ENCODE data around the gene TM9SF4. TPM values are rescaled to one million over a fixed set of nuclear protein-coding genes. Genes with fewer than 3 reads are reported as not detected.

Gene TM9SF4
- polyA plus RNA-seq, 1 donor (not counting 4 experiments of a cell fraction or from before 2014, with no cell fraction given), result 49.4 TPM

DNA sequence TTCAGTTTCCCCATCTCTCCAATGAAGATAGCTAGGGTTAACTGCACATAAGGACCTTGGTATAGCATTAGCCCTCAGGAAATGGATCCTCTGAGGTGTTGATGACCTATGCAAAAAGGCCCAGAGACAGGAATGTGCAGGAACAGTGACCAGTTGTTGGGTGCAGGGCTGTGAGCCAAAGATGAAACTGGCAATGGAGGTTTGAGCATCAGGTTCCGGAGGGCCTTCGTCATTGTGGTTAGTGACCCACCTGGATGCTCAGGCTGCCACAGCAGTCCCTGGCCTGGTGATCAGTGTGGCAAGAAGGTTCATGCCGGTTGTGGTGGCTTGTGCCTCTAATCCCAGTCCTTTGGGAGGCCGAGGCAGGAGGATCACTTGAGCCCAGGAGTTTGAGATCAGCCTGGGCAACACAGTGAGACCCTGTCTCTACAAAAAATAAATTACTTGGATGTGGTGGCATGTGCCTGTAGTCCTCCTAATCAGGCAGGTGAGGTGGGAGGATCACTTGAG, 43.7 kb downstream of the TM9SF4 start:
- dilution Hi-C loops (cut with MboI; ENCODE audit: extremely low pct_ligation_motif_present, low sequenced_read_pairs), result no loop called here
- Histone ChIP-seq H4K20me1 (ENCODE audit: control insufficient read depth, extremely low read depth, insufficient read depth, low read length) (no peaks in the 10 kb centered on the region), H3K4me1 (ENCODE audit: control insufficient read depth, extremely low read depth, insufficient read depth, low read length) (no peaks in the 10 kb centered on the region), H3K4me3 (ENCODE audit: control insufficient read depth in 2 of 3, extremely low read depth in 1 of 3, insufficient read depth in 2 of 3, low read depth in 1 of 3, low read length in 3 of 3) (no peak overlapping the region), H3K9ac (ENCODE audit: control insufficient read depth, extremely low read depth, insufficient read depth, low read length) (no peak overlapping the region), H3K9me1 (ENCODE audit: control insufficient read depth, extremely low read depth, insufficient read depth, low read length) (no peaks in the 10 kb centered on the region), H3K79me2 (ENCODE audit: control insufficient read depth, insufficient read depth, low read length) (no peaks in the 10 kb centered on the region), H3K4me2 (ENCODE audit: control insufficient read depth, extremely low read depth, insufficient read depth, low read depth, low read length) (no peak overlapping the region), H3K27ac (ENCODE audit: control insufficient read depth, insufficient read depth, low read length) (no peak overlapping the region), H3K9me3 (ENCODE audit: control insufficient read depth, low read depth, low read length) (no peaks in the 10 kb centered on the region), H2AFZ (ENCODE audit: control insufficient read depth, low read length) (no peak overlapping the region), H3K36me3 (ENCODE audit: control insufficient read depth in 2 of 2, extremely low read depth in 1 of 2, insufficient read depth in 2 of 2, low read length in 2 of 2) (peaks cover 26 to 29% of the 10 kb centered on the region in 2 experiments), H3K27me3 (ENCODE audit: control insufficient read depth, extremely low read depth, insufficient read depth, low read length) (no peaks in the 10 kb centered on the region)
- TF ChIP-seq EZH2 (IDR thresholded peaks at IDR 0.05; ENCODE audit: low read length), result no peak
- TF ChIP-seq, protein P1, sequence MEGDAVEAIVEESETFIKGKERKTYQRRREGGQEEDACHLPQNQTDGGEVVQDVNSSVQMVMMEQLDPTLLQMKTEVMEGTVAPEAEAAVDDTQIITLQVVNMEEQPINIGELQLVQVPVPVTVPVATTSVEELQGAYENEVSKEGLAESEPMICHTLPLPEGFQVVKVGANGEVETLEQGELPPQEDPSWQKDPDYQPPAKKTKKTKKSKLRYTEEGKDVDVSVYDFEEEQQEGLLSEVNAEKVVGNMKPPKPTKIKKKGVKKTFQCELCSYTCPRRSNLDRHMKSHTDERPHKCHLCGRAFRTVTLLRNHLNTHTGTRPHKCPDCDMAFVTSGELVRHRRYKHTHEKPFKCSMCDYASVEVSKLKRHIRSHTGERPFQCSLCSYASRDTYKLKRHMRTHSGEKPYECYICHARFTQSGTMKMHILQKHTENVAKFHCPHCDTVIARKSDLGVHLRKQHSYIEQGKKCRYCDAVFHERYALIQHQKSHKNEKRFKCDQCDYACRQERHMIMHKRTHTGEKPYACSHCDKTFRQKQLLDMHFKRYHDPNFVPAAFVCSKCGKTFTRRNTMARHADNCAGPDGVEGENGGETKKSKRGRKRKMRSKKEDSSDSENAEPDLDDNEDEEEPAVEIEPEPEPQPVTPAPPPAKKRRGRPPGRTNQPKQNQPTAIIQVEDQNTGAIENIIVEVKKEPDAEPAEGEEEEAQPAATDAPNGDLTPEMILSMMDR (optimal IDR thresholded peaks at IDR 0.05 in 1 of 3, IDR thresholded peaks at IDR 0.05 in 1 of 3, conservative IDR thresholded peaks at IDR 0.05 in 1 of 3; ENCODE audit: extremely low read depth in 1 of 3, insufficient read depth in 2 of 3, low read length in 3 of 3), result no peak
- DNase-seq (ENCODE audit: low read depth, low spot score), result no peak
- no peak for FAIRE-seq

DNA sequence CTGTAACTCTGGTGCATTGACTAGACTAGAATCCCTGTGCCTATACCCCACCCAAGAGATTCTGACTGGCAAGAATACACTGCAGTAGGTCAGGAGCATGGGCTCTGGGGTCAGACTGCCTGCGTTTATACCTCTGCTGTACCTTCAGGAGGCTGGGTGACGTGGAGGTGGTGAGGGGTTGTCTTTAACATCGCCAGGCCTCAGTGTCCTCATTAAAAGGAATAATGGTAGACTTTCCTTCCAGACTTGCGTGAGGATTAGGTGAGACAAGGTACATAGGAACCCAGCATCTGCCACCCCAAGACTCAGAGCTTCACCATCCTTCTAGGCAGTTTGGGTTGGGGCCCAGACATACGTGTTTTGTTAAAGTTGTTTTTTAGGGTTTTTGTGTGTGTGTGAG, 44.3 kb downstream of the TM9SF4 start:
- H3K4me2 ChIP-seq (ENCODE audit: control insufficient read depth, extremely low read depth, insufficient read depth, low read depth, low read length), result no peak overlapping the region
- H3K79me2 ChIP-seq (ENCODE audit: control insufficient read depth, insufficient read depth, low read length), result no peaks in the 10 kb centered on the region
- no peaks in the 10 kb centered on the region for H3K27me3 ChIP-seq (ENCODE audit: control insufficient read depth, extremely low read depth, insufficient read depth, low read length)
- dilution Hi-C loops (cut with MboI; ENCODE audit: extremely low pct_ligation_motif_present, low sequenced_read_pairs), result no loop called here
- H3K9me1 ChIP-seq (ENCODE audit: control insufficient read depth, extremely low read depth, insufficient read depth, low read length), result no peaks in the 10 kb centered on the region
- no peak for DNase-seq (ENCODE audit: low read depth, low spot score)
- no peaks in the 10 kb centered on the region for H3K9me3 ChIP-seq (ENCODE audit: control insufficient read depth, low read depth, low read length)
- H3K4me1 ChIP-seq (ENCODE audit: control insufficient read depth, extremely low read depth, insufficient read depth, low read length), result no peaks in the 10 kb centered on the region
- TF ChIP-seq, protein P1 (optimal IDR thresholded peaks at IDR 0.05 in 1 of 3, IDR thresholded peaks at IDR 0.05 in 1 of 3, conservative IDR thresholded peaks at IDR 0.05 in 1 of 3; ENCODE audit: extremely low read depth in 1 of 3, insufficient read depth in 2 of 3, low read length in 3 of 3), result no peak
- no peak for TF ChIP-seq EZH2 (IDR thresholded peaks at IDR 0.05; ENCODE audit: low read length)
- no peak overlapping the region for H2AFZ ChIP-seq (ENCODE audit: control insufficient read depth, low read length)
- H4K20me1 ChIP-seq (ENCODE audit: control insufficient read depth, extremely low read depth, insufficient read depth, low read length), result no peaks in the 10 kb centered on the region
- H3K36me3 ChIP-seq (ENCODE audit: control insufficient read depth in 2 of 2, extremely low read depth in 1 of 2, insufficient read depth in 2 of 2, low read length in 2 of 2), result peaks cover 25 to 28% of the 10 kb centered on the region in 2 experiments
- no peak overlapping the region for H3K27ac ChIP-seq (ENCODE audit: control insufficient read depth, insufficient read depth, low read length)
- no peak for FAIRE-seq
- H3K9ac ChIP-seq (ENCODE audit: control insufficient read depth, extremely low read depth, insufficient read depth, low read length), result no peak overlapping the region
- H3K4me3 ChIP-seq (ENCODE audit: control insufficient read depth in 2 of 3, extremely low read depth in 1 of 3, insufficient read depth in 2 of 3, low read depth in 1 of 3, low read length in 3 of 3), result no peak overlapping the region

All from keratinocyte (primary cell).